Astrocyte of the spinal cord (primary cell): ENCODE results near the gene ZNF599.
"Not testable (repeated sequence)": the region's sequence is repeated elsewhere in the genome, so short reads cannot be mapped to it uniquely, and the experiment has no call there.

Experiments used
- DNase-seq: peaks from one replicate; pipeline ENCODE4 v3.0.0; 2011; ENCODE audit warnings: low read depth, low spot score
- H3K4me3 ChIP-seq: 2 replicates; pipeline ENCODE4 v1.5.1; 2011; ENCODE audit warnings: low read depth, mild to moderate bottlenecking, low read length, moderate library complexity
- CTCF ChIP-seq: IDR thresholded peaks from 2 replicates; pipeline ENCODE4 v1.5.1; 2012; ENCODE audit warnings: low read depth, mild to moderate bottlenecking, low read length, inconsistent platforms
- in situ Hi-C: cut with HindIII; loops from 2 replicates; pipeline ENCODE4 v1.10.0; 2017; ENCODE audit warnings: low sequenced_read_pairs

Gene ZNF599

GRCh38 chr19:34772697-34773554 lies at the start of gene ZNF599:
TSS of gene ZNF599 (minus strand) at chr19:34773215. CDS start at chr19:34772841, 374 bp downstream.
- H3K4me3 ChIP-seq, result peak within 1 kb of the TSS; percentile 87
- no peak for TF ChIP-seq CTCF
- peak; percentile 90 for DNase-seq
- in situ Hi-C loops, result no loop called here

- no peak for DNase-seq
- no peak for TF ChIP-seq CTCF
- in situ Hi-C loops, result no loop called here
- no peak overlapping the region for H3K4me3 ChIP-seq
These were observed 45.3 kb upstream of the ZNF599 start for GRCh38 chr19:34818270-34818669.

- no peak overlapping the region for H3K4me3 ChIP-seq
- in situ Hi-C loops, result no loop called here
- DNase-seq, result no peak
- no peak for TF ChIP-seq CTCF
These were observed 43.7 kb upstream of the ZNF599 start for GRCh38 chr19:34816708-34817107.

GRCh38 chr19:34808566-34808965 lies 35.6 kb upstream of the ZNF599 start:
- TF ChIP-seq CTCF, result no peak
- no peak overlapping the region for H3K4me3 ChIP-seq
- DNase-seq, result peak; percentile 34
- in situ Hi-C loops, result no loop called here

GRCh38 chr19:34806976-34807860 lies 34.2 kb upstream of the ZNF599 start:
- DNase-seq, result no peak
- H3K4me3 ChIP-seq, result no peak overlapping the region
- TF ChIP-seq CTCF, result no peak
- in situ Hi-C loops, result no loop called here

- H3K4me3 ChIP-seq, result no peak overlapping the region
- in situ Hi-C loops, result no loop called here
- no peak for DNase-seq
- no peak for TF ChIP-seq CTCF
These were observed 31.1 kb upstream of the ZNF599 start for GRCh38 chr19:34804115-34804514.

GRCh38 chr19:34796953-34797352 lies 23.9 kb upstream of the ZNF599 start:
- H3K4me3 ChIP-seq, DNase-seq, in situ Hi-C loops: not testable (repeated sequence)
